HG02970 (cell line): ENCODE data around the gene SP140.
"Not testable (repeated sequence)": the region's sequence is repeated elsewhere in the genome, so short reads cannot be mapped to it uniquely, and the experiment has no call there.

Experiments
- ATAC-seq: cut with Tn5 transposase; IDR thresholded peaks from one replicate; pipeline ENCODE4 v1.9.1; 2021; ENCODE audit warnings: mild to moderate bottlenecking, moderate library complexity, moderate number of reproducible peaks; ENCODE audit not compliant: unreplicated experiment, low FRiP score

Gene SP140

GRCh38 chr2:230222829-230223228, 2.7 kb upstream of the SP140 start:
- not testable (repeated sequence) for ATAC-seq

- ATAC-seq, result no peak
These were observed 1.1 kb upstream of the SP140 start for GRCh38 chr2:230224458-230224857.

- ATAC-seq, result peak; percentile 61
These were observed 565 bp downstream of the SP140 start for GRCh38 chr2:230226051-230226551.

GRCh38 chr2:230227216-230227615, 1.7 kb downstream of the SP140 start:
- ATAC-seq, result no peak

- no peak for ATAC-seq
These were observed 4.6 kb downstream of the SP140 start for GRCh38 chr2:230230087-230230486.

GRCh38 chr2:230230496-230231200, 5.1 kb downstream of the SP140 start:
- no peak for ATAC-seq

- ATAC-seq, result no peak
These were observed 5.7 kb downstream of the SP140 start for GRCh38 chr2:230231251-230231650.

- no peak for ATAC-seq
These were observed 8.7 kb downstream of the SP140 start for GRCh38 chr2:230234122-230234722.

- ATAC-seq, result no peak
These were observed 9.3 kb downstream of the SP140 start for GRCh38 chr2:230234845-230235244.

- no peak for ATAC-seq
These were observed 18.7 kb downstream of the SP140 start for GRCh38 chr2:230244211-230244610.

GRCh38 chr2:230246206-230246605, 20.7 kb downstream of the SP140 start:
- no peak for ATAC-seq

- ATAC-seq, result no peak
These were observed 24.7 kb downstream of the SP140 start for GRCh38 chr2:230250231-230250630.

- ATAC-seq, result no peak
These were observed 28.8 kb downstream of the SP140 start for GRCh38 chr2:230254152-230254881.

- ATAC-seq, result no peak
These were observed 31.3 kb downstream of the SP140 start for GRCh38 chr2:230256733-230257332.

- no peak for ATAC-seq
These were observed 32.9 kb downstream of the SP140 start for GRCh38 chr2:230258483-230258882.

GRCh38 chr2:230262246-230262645, 36.7 kb downstream of the SP140 start:
- no peak for ATAC-seq

- not testable (repeated sequence) for ATAC-seq
These were observed 39.4 kb downstream of the SP140 start for GRCh38 chr2:230264945-230265344.

- no peak for ATAC-seq
These were observed 41.1 kb downstream of the SP140 start for GRCh38 chr2:230266638-230267037.

GRCh38 chr2:230267059-230267458, 41.5 kb downstream of the SP140 start:
- no peak for ATAC-seq

- no peak for ATAC-seq
These were observed 42.0 kb downstream of the SP140 start for GRCh38 chr2:230267556-230267955.
